UCSD-AML1 (cell line): Measurements from ENCODE around the gene SIX1.

Experiments used
- DNase-seq: peaks from one replicate; lab custom pipeline; 2025; ENCODE audit not compliant: unreplicated experiment; lab: John Stamatoyannopoulos, UW

Gene SIX1

DNA sequence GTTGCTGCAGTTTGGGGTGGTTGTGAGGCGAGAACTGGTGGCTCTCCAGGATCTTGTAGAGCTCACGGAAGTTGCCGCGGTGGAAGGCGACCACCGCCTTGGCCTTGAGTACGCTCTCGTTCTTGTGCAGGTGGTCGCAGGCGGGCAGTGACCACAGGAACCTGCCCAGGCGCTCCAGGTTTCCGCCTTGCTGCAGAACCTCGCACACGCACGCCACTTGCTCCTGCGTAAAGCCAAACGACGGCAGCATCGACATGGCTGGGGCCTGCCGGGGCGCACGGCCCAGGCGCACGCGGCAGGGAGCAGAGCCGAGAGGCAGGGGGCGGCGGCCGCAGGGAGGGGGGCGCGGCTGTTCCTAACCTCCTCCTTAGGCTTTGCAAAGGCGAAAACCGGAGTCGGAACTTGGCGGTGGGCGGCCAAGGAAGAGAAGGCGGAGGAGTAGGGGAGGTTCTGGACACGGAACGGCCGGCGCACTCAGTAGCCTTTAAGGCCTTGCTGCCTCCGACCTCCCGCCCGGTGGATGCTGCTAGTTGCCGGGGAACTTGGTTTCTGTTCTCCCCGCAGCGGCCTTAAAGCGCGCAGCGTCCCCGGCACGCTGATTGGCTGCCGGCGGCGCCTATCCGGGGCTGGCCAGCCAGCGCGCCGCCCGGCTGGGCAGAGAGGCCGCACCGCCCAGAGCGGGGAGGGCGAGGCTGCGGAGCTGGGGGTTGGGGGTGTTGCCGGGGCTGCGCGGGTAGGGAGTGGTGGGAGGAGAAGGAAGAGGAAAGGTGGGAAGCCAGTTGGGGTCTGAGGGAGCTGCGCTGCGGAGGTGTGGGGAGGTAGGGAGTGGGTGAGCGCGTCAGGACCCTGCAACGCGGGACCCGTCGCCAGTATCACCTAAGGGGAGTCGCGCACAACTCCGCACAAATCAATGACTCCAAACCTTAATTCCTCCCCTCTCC lies at the start of gene SIX1:
Gene SIX1, minus strand, starts transcription at position 544 of the 941 bp plus-strand sequence. Its CDS starts 288 bp downstream, at position 256.
- no peak for DNase-seq

DNA sequence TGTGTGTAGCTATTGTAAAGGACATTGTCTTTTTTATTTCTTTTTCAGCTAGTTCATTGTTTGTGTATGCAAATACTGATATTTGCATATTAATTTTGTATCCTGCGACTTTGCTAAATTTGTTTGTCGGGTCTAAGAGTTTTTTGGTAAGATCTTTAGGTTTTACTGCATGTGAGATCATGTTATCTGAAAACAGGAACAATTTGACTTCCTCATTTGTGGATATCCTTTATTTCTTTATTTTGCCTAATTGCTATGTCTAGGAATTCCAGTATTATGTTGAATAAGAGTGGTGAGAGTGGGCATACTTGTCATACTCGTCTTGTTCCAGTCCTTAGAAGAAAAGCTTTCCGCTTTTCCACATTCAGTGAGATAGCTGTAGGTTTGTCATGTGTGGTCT lies 46.0 kb upstream of the SIX1 start:
- no peak for DNase-seq

DNA sequence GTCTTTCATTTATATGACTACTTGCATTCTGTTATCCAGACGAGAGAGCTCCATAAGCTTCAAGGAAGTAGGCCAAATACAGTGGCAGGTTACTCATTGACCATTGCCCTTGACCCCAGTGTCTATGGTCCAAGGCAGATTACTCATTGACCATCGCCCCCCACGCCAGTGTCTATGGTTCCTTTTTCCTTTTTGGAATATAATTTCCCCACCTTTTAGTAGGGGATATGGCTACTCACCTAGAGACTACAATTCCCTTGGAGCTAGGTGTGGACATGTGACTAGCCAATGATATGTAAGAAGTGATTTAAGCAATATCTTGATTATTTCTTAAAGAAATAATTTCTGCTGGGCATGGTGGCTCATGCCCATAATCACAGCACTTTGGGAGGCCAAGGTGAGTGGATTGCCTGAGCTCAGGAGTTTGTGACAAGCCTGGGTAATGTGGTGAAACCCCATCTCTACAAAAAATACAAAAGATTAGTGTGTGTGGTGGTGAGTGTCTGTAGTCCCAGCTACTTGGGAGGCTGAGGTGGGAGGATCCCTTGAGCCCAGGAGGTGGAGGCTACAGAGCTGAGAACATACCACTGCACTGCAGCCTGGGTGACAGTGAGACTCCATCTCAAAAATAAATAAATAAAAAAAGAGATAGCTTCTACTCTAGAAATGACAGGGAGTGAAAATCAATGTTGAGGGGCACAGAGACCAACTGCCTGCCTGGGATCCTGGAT lies 42.3 kb upstream of the SIX1 start:
- DNase-seq: no peak

DNA sequence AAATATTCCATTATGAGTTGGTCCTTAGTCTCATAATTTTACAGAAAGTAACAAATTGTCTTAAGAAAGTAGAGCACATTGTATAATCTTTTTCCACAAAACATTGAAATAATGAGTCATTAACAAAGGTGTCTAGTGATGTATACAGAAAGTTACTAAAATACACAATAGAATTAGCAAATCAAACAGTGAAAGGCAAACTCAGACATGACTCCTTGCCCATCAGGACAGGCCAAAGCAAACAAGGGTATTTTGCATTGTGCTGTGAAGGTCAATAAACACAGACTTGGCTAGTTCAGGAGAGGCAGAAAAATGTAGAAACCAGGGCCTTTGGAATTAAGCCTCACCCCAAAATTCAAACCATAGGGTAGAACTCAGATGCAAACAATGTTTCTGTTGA lies 37.6 kb upstream of the SIX1 start:
- DNase-seq: no peak

- DNase-seq: no peak
Measured at GRCh38 chr14:60684203-60684602, 34.9 kb upstream of the SIX1 start.

- no peak for DNase-seq
Measured at GRCh38 chr14:60681271-60681670, 32.0 kb upstream of the SIX1 start.

DNA sequence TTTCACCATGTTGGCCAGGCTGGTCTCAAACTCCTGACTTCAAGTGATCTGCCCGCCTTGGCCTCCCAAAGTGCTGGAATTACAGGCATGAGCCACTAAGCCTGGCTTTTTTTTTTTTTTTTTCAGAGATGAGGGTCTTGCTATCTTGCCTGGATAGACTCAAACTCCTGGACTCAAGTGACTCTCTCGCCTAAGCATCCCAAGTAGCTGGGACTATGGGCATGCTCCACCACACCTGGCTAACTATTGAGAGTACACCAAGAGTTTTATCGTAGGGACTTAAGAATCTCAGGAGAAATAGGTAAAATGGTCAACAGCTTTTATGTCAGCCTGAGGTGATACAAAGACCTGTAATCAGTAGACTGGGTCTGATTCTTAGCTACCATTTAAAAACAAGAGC lies 31.2 kb upstream of the SIX1 start:
- DNase-seq: no peak

- no peak for DNase-seq
Measured at GRCh38 chr14:60679566-60680258, 30.4 kb upstream of the SIX1 start.

DNA sequence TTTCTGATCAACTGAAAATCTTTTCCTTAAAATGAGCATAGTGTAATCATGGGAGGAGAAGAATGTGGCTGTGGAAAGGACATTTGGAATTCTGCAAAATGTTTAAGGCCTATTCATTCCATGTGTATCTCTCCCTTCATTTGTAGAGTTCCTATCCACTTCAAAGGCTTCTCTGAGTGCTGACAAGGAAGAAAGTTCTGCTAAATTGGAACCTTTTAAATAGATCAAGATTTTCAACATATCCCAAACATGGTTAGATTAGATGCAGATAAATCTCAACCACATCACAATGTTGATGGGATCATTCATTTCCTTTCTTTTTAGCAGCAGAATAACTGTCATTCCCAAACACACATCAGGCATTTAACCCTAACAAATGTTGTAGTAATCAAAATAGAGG lies 28.4 kb upstream of the SIX1 start:
- no peak for DNase-seq

- DNase-seq: no peak
Measured at GRCh38 chr14:60670989-60671388, 21.7 kb upstream of the SIX1 start.

GRCh38 chr14:60668431-60669112 lies 19.3 kb upstream of the SIX1 start:
- DNase-seq: no peak

- no peak for DNase-seq
Measured at GRCh38 chr14:60665177-60665550, 15.9 kb upstream of the SIX1 start.

GRCh38 chr14:60662982-60663381 lies 13.7 kb upstream of the SIX1 start:
- DNase-seq: no peak

- no peak for DNase-seq
Measured at GRCh38 chr14:60661721-60662120, 12.4 kb upstream of the SIX1 start.

GRCh38 chr14:60658909-60659585 lies 9.8 kb upstream of the SIX1 start:
- no peak for DNase-seq

- DNase-seq: no peak
Measured at GRCh38 chr14:60658211-60658690, 9.0 kb upstream of the SIX1 start.

DNA sequence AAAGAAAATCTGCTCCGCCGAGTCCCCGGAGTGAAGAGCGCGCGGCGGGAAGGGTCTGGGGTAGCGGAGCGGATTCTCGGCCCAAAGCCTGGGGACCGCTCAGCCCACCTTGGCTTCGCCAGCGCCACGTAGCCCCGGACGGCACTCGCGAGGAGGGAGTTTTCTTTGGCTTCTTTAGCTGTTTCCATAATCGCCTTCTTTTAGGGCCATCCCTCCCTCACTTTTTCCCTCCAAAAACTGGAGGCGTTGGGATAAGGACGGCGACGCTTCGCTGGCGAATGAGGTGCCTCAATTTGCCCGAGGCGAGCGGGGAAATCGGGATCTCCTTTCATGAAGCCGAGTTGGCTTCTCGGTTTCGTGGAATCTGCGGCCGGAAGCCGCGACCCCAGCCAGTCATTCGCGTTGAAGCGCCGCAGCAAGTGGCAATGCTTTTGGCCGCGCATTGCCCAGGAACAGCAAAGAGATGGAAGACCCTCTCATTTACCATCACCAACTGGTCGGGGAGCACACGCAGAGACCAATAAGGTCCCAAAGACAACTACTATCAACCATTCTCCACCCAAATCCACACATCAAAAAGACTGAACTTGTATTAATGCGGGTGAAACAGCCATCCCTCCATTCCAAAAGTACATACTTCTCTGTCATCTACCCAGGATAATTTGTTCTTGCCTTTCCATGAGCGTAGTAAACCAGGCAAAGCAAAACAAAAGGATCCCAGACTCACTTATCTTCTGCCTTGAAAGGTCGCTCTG lies 8.4 kb upstream of the SIX1 start:
- no peak for DNase-seq

DNA sequence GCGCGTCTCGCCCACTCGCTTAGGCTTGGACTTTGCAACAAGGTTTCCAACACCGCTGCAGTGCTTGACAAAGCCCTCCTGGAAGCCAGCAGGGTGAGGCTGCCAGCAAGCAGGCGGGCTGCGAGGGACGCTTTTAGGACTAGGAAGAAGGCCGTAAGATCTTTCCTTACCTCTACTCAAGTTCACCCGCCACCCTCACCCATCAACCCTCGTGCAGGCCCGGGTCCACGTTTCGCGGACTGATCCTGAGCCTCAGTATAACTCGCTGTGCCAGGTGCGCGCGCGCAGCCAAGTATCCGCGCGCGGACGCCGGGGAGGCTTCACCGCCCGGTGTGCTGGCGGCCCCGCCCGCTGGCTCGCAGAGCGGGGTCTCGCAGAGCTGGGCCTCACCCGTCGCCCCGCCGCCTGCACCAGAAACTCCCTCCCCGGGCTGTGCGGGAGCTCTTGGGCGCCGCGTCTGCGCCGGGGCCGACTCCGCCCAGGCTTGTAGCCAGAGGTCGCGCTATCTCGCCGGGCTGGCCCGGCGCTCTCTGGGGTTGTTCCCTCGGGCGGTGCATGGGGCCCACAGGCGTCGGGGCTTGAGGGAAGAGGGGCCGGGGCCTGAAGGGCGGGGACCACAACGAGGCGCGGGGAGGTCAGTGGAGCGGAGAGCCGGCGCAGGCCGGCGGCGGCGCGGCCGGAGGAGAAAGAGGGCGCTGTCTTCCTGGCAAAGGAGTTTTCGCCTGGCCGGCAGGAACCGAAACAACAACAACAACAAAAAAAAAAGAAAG lies 7.6 kb upstream of the SIX1 start:
- DNase-seq: no peak
